HEK293 (cell line): Measurements from ENCODE around the gene RXFP4.

Source experiments
- CTCF ChIA-PET: fragments of 350-600 bp; formaldehyde crosslinking; extraction: SDS; loops from one replicate; lab custom pipeline; 2021; ENCODE audit warnings: antibody characterized with exemption; lab: Yijun Ruan, JAX
- POLR2A ChIA-PET: fragments of 300-600 bp; formaldehyde crosslinking; extraction: SDS; loops from one replicate; lab custom pipeline; 2020; ENCODE audit warnings: antibody characterized with exemption, inconsistent platforms; lab: Yijun Ruan, JAX
- H3K27ac ChIP-seq: fragments of 200-500 bp; sonication (Bioruptor generic); 2 replicates; pipeline ENCODE4 v1.5.1; 2014; ENCODE audit warnings: low read depth, low read length, control low read depth, inconsistent platforms; ENCODE audit errors: extremely low read depth
- H3K36me3 ChIP-seq, 2 experiments: fragments of 200-500 bp in 1 of 2; sonication (Bioruptor generic) in 1 of 2; 1 replicate in 1 of 2; 2 replicates in 1 of 2; pipeline ENCODE4 v1.5.1; 2014 to 2017; ENCODE audit warnings: inconsistent platforms in 2 of 2, low read length in 2 of 2; ENCODE audit not compliant: control insufficient read depth in 2 of 2, insufficient read depth in 1 of 2
- H3K4me1 ChIP-seq: fragments of 200-500 bp; sonication (Bioruptor generic); 2 replicates; pipeline ENCODE4 v1.5.1; 2014; ENCODE audit warnings: mild to moderate bottlenecking, low read length, inconsistent platforms; ENCODE audit not compliant: control insufficient read depth, insufficient read depth
- H3K4me3 ChIP-seq: 2 replicates; pipeline ENCODE4 v1.5.1; 2011; ENCODE audit warnings: low read depth, mild to moderate bottlenecking, control low read depth, low read length, moderate library complexity
- H3K9me3 ChIP-seq: fragments of 200-500 bp; sonication (Bioruptor generic); 2 replicates; pipeline ENCODE4 v1.5.1; 2014; ENCODE audit warnings: low read depth, low read length, inconsistent platforms; ENCODE audit not compliant: control insufficient read depth, insufficient read depth
- ELK4 ChIP-seq: IDR thresholded peaks from 2 replicates; pipeline ENCODE4 v1.6.1; 2011; ENCODE audit warnings: mild to moderate bottlenecking, low read depth, low read length, borderline replicate concordance
- HOXD13 ChIP-seq: sonication (generic); formaldehyde crosslinking; IDR thresholded peaks from 2 replicates; pipeline ENCODE4 v1.8.0; 2022; ENCODE audit warnings: missing genetic modification reagents, borderline replicate concordance
- KLF16 ChIP-seq: fragments of 450-650 bp; formaldehyde crosslinking; IDR thresholded peaks from 2 replicates; pipeline ENCODE4 v1.5.1; 2017; ENCODE audit warnings: missing biosample characterization, missing genetic modification characterization
- MYNN ChIP-seq: fragments of 450-650 bp; formaldehyde crosslinking; IDR thresholded peaks from 2 replicates; pipeline ENCODE4 v1.5.1; 2016; ENCODE audit warnings: missing biosample characterization, missing genetic modification characterization, borderline replicate concordance
- PRDM10 ChIP-seq: fragments of 450-650 bp; formaldehyde crosslinking; IDR thresholded peaks from 2 replicates; pipeline ENCODE4 v1.5.1; 2016; ENCODE audit warnings: missing biosample characterization, missing genetic modification characterization
- RBAK ChIP-seq: fragments of 450-650 bp; formaldehyde crosslinking; IDR thresholded peaks from 2 replicates; pipeline ENCODE4 v1.5.1; 2016; ENCODE audit warnings: missing biosample characterization, missing genetic modification characterization
- SCRT2 ChIP-seq: fragments of 450-650 bp; formaldehyde crosslinking; IDR thresholded peaks from 2 replicates; pipeline ENCODE4 v1.5.1; 2016; ENCODE audit warnings: missing biosample characterization, missing genetic modification characterization
- SP7 ChIP-seq: fragments of 450-650 bp; formaldehyde crosslinking; IDR thresholded peaks from 2 replicates; pipeline ENCODE4 v1.5.1; 2016; ENCODE audit warnings: missing biosample characterization, missing genetic modification characterization
- YY1 ChIP-seq: fragments of 450-650 bp; formaldehyde crosslinking; IDR thresholded peaks from 2 replicates; pipeline ENCODE4 v1.5.1; 2018; ENCODE audit warnings: missing biosample characterization, missing genetic modification characterization
- ZBTB1 ChIP-seq: fragments of 450-650 bp; formaldehyde crosslinking; IDR thresholded peaks from 2 replicates; pipeline ENCODE4 v1.5.1; 2016; ENCODE audit warnings: missing biosample characterization, missing genetic modification characterization
- ZBTB44 ChIP-seq: fragments of 450-650 bp; IDR thresholded peaks from 2 replicates; pipeline ENCODE4 v1.5.1; 2018; ENCODE audit warnings: missing biosample characterization, mild to moderate bottlenecking, missing genetic modification characterization
- ZFP3 ChIP-seq: fragments of 450-650 bp; formaldehyde crosslinking; IDR thresholded peaks from 2 replicates; pipeline ENCODE4 v1.5.1; 2016; ENCODE audit warnings: low read depth, missing biosample characterization, missing genetic modification characterization
- ZFP37 ChIP-seq: fragments of 450-650 bp; formaldehyde crosslinking; IDR thresholded peaks from 2 replicates; pipeline ENCODE4 v1.5.1; 2016; ENCODE audit warnings: missing biosample characterization, missing genetic modification characterization
- ZNF239 ChIP-seq: fragments of 450-650 bp; formaldehyde crosslinking; IDR thresholded peaks from 2 replicates; pipeline ENCODE4 v1.5.1; 2016; ENCODE audit warnings: missing biosample characterization, missing genetic modification characterization
- ZNF248 ChIP-seq: fragments of 450-650 bp; formaldehyde crosslinking; IDR thresholded peaks from 2 replicates; pipeline ENCODE4 v1.5.1; 2017; ENCODE audit warnings: missing biosample characterization, missing genetic modification characterization
- ZNF292 ChIP-seq: fragments of 450-650 bp; formaldehyde crosslinking; IDR thresholded peaks from 2 replicates; pipeline ENCODE4 v1.5.1; 2016; ENCODE audit warnings: low read depth, missing biosample characterization, missing genetic modification characterization, borderline replicate concordance
- ZNF394 ChIP-seq: fragments of 450-650 bp; formaldehyde crosslinking; IDR thresholded peaks from 2 replicates; pipeline ENCODE4 v1.5.1; 2016; ENCODE audit warnings: missing biosample characterization, missing genetic modification characterization, mild to moderate bottlenecking, moderate library complexity, borderline replicate concordance
- ZNF571 ChIP-seq: fragments of 450-650 bp; formaldehyde crosslinking; IDR thresholded peaks from 2 replicates; pipeline ENCODE4 v1.5.0; 2017; ENCODE audit warnings: missing biosample characterization, missing genetic modification characterization
- ZNF610 ChIP-seq: fragments of 450-650 bp; formaldehyde crosslinking; IDR thresholded peaks from 2 replicates; pipeline ENCODE4 v1.5.1; 2016; ENCODE audit warnings: missing biosample characterization, missing genetic modification characterization, borderline replicate concordance
- ZNF639 ChIP-seq: fragments of 450-650 bp; formaldehyde crosslinking; IDR thresholded peaks from 2 replicates; pipeline ENCODE4 v1.5.1; 2016; ENCODE audit warnings: missing biosample characterization, missing genetic modification characterization
- ZNF677 ChIP-seq: fragments of 450-650 bp; IDR thresholded peaks from 2 replicates; pipeline ENCODE4 v1.5.0; 2018; ENCODE audit warnings: missing biosample characterization, mild to moderate bottlenecking, missing genetic modification characterization, moderate library complexity
- ZSCAN18 ChIP-seq: fragments of 450-650 bp; formaldehyde crosslinking; IDR thresholded peaks from 2 replicates; pipeline ENCODE4 v1.5.1; 2016; ENCODE audit warnings: missing biosample characterization, missing genetic modification characterization

RXFP4 gene

GRCh38 chr1:155933591-155934096 lies 7.8 kb upstream of the RXFP4 start (continued):
- TF ChIP-seq ZNF248 (tag by site-specific recombination): no peak
- TF ChIP-seq ZNF610 (tag by site-specific recombination): 0 out of 2 replicates have a peak, but pooled peaks have one; percentile 21
- peak; percentile 64; the same call in 1 of the 2 replicates for TF ChIP-seq ZFP37 (tag by site-specific recombination)
- no peak for TF ChIP-seq ZNF571 (tag by site-specific recombination)
- TF ChIP-seq ZFP3 (tag by site-specific recombination): no peak
- no peak for TF ChIP-seq SCRT2 (tag by site-specific recombination)
- no peak for TF ChIP-seq MYNN
- TF ChIP-seq ZNF677 (tag by site-specific recombination): no peak

GRCh38 chr1:155934097-155934935 lies 7.1 kb upstream of the RXFP4 start, which contains the start of gene KHDC4:
Gene KHDC4, minus strand, starts transcription at chr1:155934413. Its CDS starts 40 bp downstream, at chr1:155934373.
- no peaks in the 10 kb centered on the region for H3K9me3 ChIP-seq
- ChIA-PET CTCF (interaction anchor here (0.7 to 2.0 kb wide), 8 partner anchors 18 to 195 kb away, joined by 3 to 9 read pairs (median 5); no protein-coding TSS in a partner anchor), POLR2A (interaction anchor here (0.6 to 3.4 kb wide), 11 partner anchors 11 to 773 kb away, joined by 3 to 28 read pairs (median 8); partner anchors contain the start of genes ARHGEF2 and GON4L)
- peaks cover 31 to 45% of the 10 kb centered on the region in 2 experiments for H3K36me3 ChIP-seq
- no peaks in the 10 kb centered on the region; the same call in none of the 2 replicates for H3K4me1 ChIP-seq
- H3K27ac ChIP-seq: peak within 1 kb of the TSS; percentile 81
- H3K4me3 ChIP-seq: peak within 1 kb of the TSS; percentile 94
- TF ChIP-seq ZSCAN18 (tag by site-specific recombination) (peak; percentile 34; the same call in 1 of the 2 replicates), KLF16 (tag by site-specific recombination) (peak; percentile 82; the same call in 1 of the 2 replicates), ZNF394 (tag by site-specific recombination) (peak; percentile 22), YY1 (tag by site-specific recombination) (peak; percentile 96), RBAK (tag by site-specific recombination) (no peak), PRDM10 (tag by site-specific recombination) (0 out of 2 replicates have a peak, but pooled peaks have one; percentile 17), ZBTB1 (peak; percentile 11; the same call in 1 of the 2 replicates), ZBTB44 (tag by site-specific recombination) (peak; percentile 38; the same call in 1 of the 2 replicates), ZNF239 (tag by site-specific recombination) (peak; percentile 74; the same call in 1 of the 2 replicates), ELK4 (peak; percentile 29; the same call in 1 of the 2 replicates), ZFP3 (tag by site-specific recombination) (peak; percentile 19; the same call in 1 of the 2 replicates), ZNF292 (tag by site-specific recombination) (no peak), SP7 (tag by site-specific recombination) (peak; percentile 86), ZNF639 (tag by site-specific recombination) (peak; percentile 59), HOXD13 (CRISPR knock-in tag) (peak; percentile 100)
